Neuronal stem cell (in vitro differentiated cells): ENCODE data around the gene METRN.
A peak's percentile ranks its signal among the peaks of the same experiment; 100 is the strongest.

ENCODE experiments used
- DNase-seq: peaks from one replicate; pipeline ENCODE4 v3.0.0-alpha.2; 2013; ENCODE audit warnings: low spot score
- H2AFZ ChIP-seq: one replicate; pipeline ENCODE4 v1.6.1; 2013; ENCODE audit warnings: mild to moderate bottlenecking, low read length, inconsistent platforms
- H2AK5ac ChIP-seq: 2 replicates; pipeline ENCODE4 v1.6.1; 2013; ENCODE audit warnings: low read depth, mild to moderate bottlenecking, inconsistent platforms, low read length, moderate library complexity, mixed read lengths
- H2BK120ac ChIP-seq: 2 replicates; pipeline ENCODE4 v1.6.1; 2013; ENCODE audit warnings: low read depth, mild to moderate bottlenecking, inconsistent platforms, low read length, moderate library complexity, mixed read lengths
- H2BK12ac ChIP-seq: one replicate; pipeline ENCODE4 v1.6.1; 2013; ENCODE audit warnings: low read length, inconsistent platforms
- H2BK15ac ChIP-seq: 2 replicates; pipeline ENCODE4 v1.6.1; 2013; ENCODE audit warnings: mild to moderate bottlenecking, low read length, inconsistent platforms, mixed read lengths
- H2BK5ac ChIP-seq: one replicate; pipeline ENCODE4 v1.6.1; 2013; ENCODE audit warnings: inconsistent platforms, mild to moderate bottlenecking, low read length, moderate library complexity
- H3K14ac ChIP-seq: one replicate; pipeline ENCODE4 v1.6.1; 2013; ENCODE audit warnings: low read length, inconsistent platforms
- H3K18ac ChIP-seq: 2 replicates; pipeline ENCODE4 v1.6.1; 2013; ENCODE audit warnings: low read length, inconsistent platforms
- H3K23ac ChIP-seq: 2 replicates; pipeline ENCODE4 v1.6.1; 2013; ENCODE audit warnings: low read depth, mild to moderate bottlenecking, mixed read lengths, low read length, inconsistent platforms; ENCODE audit not compliant: poor library complexity
- H3K27ac ChIP-seq: replicated peaks from 3 replicates; pipeline ENCODE4 v1.5.1; 2013; ENCODE audit warnings: low read length, inconsistent platforms
- H3K27me3 ChIP-seq, 3 experiments: 2 replicates each; pipeline ENCODE4 v1.6.1; 2013; ENCODE audit warnings: low read length in 3 of 3, mild to moderate bottlenecking in 2 of 3, inconsistent platforms in 1 of 3, low read depth in 1 of 3, mixed read lengths in 1 of 3, moderate library complexity in 1 of 3; ENCODE audit not compliant: control insufficient read depth in 3 of 3, insufficient read depth in 3 of 3
- H3K36me3 ChIP-seq, 2 donors: replicated peaks in 1 of 2; 2 replicates each; pipeline ENCODE4 v1.6.1; 2013; ENCODE audit warnings: low read length in 2 of 2; ENCODE audit not compliant: control insufficient read depth in 2 of 2, insufficient read depth in 2 of 2
- H3K4ac ChIP-seq: 2 replicates; pipeline ENCODE4 v1.6.1; 2013; ENCODE audit warnings: inconsistent platforms, mild to moderate bottlenecking, low read length, moderate library complexity
- H3K4me1 ChIP-seq, 2 donors: 1 replicate in 1 of 2; 2 replicates in 1 of 2; pipeline ENCODE4 v1.6.1; 2013; ENCODE audit warnings: low read length in 2 of 2, low read depth in 1 of 2; ENCODE audit not compliant: control insufficient read depth in 2 of 2, insufficient read depth in 1 of 2
- H3K4me2 ChIP-seq: one replicate; pipeline ENCODE4 v1.6.1; 2013; ENCODE audit warnings: mild to moderate bottlenecking, low read length, inconsistent platforms; ENCODE audit not compliant: insufficient read depth, poor library complexity, severe bottlenecking
- H3K4me3 ChIP-seq, 2 donors: 2 replicates each; pipeline ENCODE4 v1.5.1; 2013; ENCODE audit warnings: low read length in 2 of 2, mild to moderate bottlenecking in 2 of 2, inconsistent platforms in 1 of 2, moderate library complexity in 1 of 2
- H3K79me1 ChIP-seq: one replicate; pipeline ENCODE4 v1.6.1; 2013; ENCODE audit warnings: low read depth, mild to moderate bottlenecking, inconsistent platforms, low read length, moderate library complexity
- H3K9ac ChIP-seq: one replicate; pipeline ENCODE4 v1.6.1; 2013; ENCODE audit warnings: mild to moderate bottlenecking, low read depth, low read length, inconsistent platforms; ENCODE audit not compliant: poor library complexity
- H3K9me3 ChIP-seq, 2 donors: replicated peaks in 1 of 2; 2 replicates each; pipeline versions ENCODE3 to v1.6.1; 2013; ENCODE audit warnings: low read length in 2 of 2, mild to moderate bottlenecking in 2 of 2, inconsistent platforms in 1 of 2, low read depth in 1 of 2, mixed read lengths in 1 of 2, moderate library complexity in 1 of 2; ENCODE audit not compliant: control insufficient read depth in 2 of 2, insufficient read depth in 1 of 2
- H4K8ac ChIP-seq: one replicate; pipeline ENCODE4 v1.6.1; 2013; ENCODE audit warnings: low read depth, mild to moderate bottlenecking, inconsistent platforms, low read length, moderate library complexity
- H4K91ac ChIP-seq: one replicate; pipeline ENCODE4 v1.6.1; 2013; ENCODE audit warnings: low read length, low read depth, mild to moderate bottlenecking, inconsistent platforms; ENCODE audit not compliant: poor library complexity
- WGBS, 2 donors: extraction: QIAGEN DNeasy Blood & Tissue Kit; methylation state at CpG; one replicate each; pipeline ENCODE4 v1.1.7; 2013; ENCODE audit warnings: missing lambda C conversion rate in 2 of 2, mixed read lengths in 1 of 2; ENCODE audit not compliant: insufficient read length in 2 of 2, insufficient replicate concordance in 1 of 2; ENCODE audit errors: extremely low coverage in 2 of 2; 5-methylcytosine and 5-hydroxymethylcytosine counted together

The METRN gene

GRCh38 chr16:725463-726187 lies 10.7 kb downstream of the METRN start:
- Histone ChIP-seq H3K79me1 (peaks cover 8% of the 10 kb centered on the region), H3K18ac (peak overlapping the region; percentile 4), H3K36me3 (peaks cover 2 to 7% of the 10 kb centered on the region in 2 donors), H2BK5ac (peak overlapping the region; percentile 29), H4K91ac (peak overlapping the region; percentile 53), H3K27ac (no peak overlapping the region), H4K8ac (peak overlapping the region; percentile 23), H3K4ac (peak overlapping the region; percentile 41), H2AFZ (no peak overlapping the region), H2AK5ac (peak overlapping the region; percentile 0), H3K4me3 (peak overlapping the region in 1 of 2 donors; percentile 28), H3K9me3 (no peaks in the 10 kb centered on the region), H3K27me3 (peaks cover 0 to 16% (median 0%) of the 10 kb centered on the region in 3 experiments), H2BK15ac (peak overlapping the region; percentile 1), H3K23ac (peak overlapping the region; percentile 25), H2BK120ac (no peak overlapping the region), H3K4me2 (no peak overlapping the region), H3K14ac (no peak overlapping the region), H3K9ac (no peak overlapping the region), H3K4me1 (peaks cover 14 to 15% of the 10 kb centered on the region in 2 donors), H2BK12ac (peak overlapping the region; percentile 58)
- DNase-seq: no peak
- no CpG with 5 or more reads among the region's 23 CpGs for WGBS, 2 donors

DNA sequence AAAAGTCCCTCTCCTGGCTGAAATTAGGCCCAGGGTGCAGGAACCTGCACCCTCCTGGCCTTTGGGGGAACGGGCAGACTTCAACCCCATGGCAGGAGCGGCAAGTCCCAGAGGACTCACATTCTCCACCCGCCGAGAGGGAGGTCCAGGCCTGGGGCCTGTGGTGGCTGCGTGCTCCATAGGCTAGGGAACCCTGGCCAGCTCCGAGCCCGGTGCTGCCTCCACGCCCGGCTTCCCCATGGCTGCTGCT lies 11.2 kb downstream of the METRN start:
- H3K9me3 ChIP-seq: no peaks in the 10 kb centered on the region
- H3K27ac ChIP-seq: peak overlapping the region; percentile 16
- peak overlapping the region; percentile 88 for H2AK5ac ChIP-seq
- peak overlapping the region; percentile 25 for H3K23ac ChIP-seq
- WGBS, 2 donors: no CpG with 5 or more reads among the region's 9 CpGs
- H3K4me2 ChIP-seq: no peak overlapping the region
- H3K36me3 ChIP-seq: peaks cover 4 to 7% of the 10 kb centered on the region in 2 donors
- no peak overlapping the region for H4K8ac ChIP-seq
- no peak for DNase-seq
- no peak overlapping the region for H2BK5ac ChIP-seq
- no peak overlapping the region for H2BK12ac ChIP-seq
- H3K18ac ChIP-seq: peak overlapping the region; percentile 97
- no peak overlapping the region for H4K91ac ChIP-seq
- peak overlapping the region; percentile 83 for H2BK120ac ChIP-seq
- H2AFZ ChIP-seq: no peak overlapping the region
- H3K27me3 ChIP-seq: peaks cover 0 to 16% (median 0%) of the 10 kb centered on the region in 3 experiments
- H3K4ac ChIP-seq: peak overlapping the region; percentile 57
- H3K4me3 ChIP-seq: no peak overlapping the region
- H3K4me1 ChIP-seq: peaks cover 14 to 15% of the 10 kb centered on the region in 2 donors
- H3K79me1 ChIP-seq: peaks cover 5% of the 10 kb centered on the region
- H3K14ac ChIP-seq: peak overlapping the region; percentile 58
- peak overlapping the region; percentile 79 for H3K9ac ChIP-seq
- peak overlapping the region; percentile 1 for H2BK15ac ChIP-seq

DNA sequence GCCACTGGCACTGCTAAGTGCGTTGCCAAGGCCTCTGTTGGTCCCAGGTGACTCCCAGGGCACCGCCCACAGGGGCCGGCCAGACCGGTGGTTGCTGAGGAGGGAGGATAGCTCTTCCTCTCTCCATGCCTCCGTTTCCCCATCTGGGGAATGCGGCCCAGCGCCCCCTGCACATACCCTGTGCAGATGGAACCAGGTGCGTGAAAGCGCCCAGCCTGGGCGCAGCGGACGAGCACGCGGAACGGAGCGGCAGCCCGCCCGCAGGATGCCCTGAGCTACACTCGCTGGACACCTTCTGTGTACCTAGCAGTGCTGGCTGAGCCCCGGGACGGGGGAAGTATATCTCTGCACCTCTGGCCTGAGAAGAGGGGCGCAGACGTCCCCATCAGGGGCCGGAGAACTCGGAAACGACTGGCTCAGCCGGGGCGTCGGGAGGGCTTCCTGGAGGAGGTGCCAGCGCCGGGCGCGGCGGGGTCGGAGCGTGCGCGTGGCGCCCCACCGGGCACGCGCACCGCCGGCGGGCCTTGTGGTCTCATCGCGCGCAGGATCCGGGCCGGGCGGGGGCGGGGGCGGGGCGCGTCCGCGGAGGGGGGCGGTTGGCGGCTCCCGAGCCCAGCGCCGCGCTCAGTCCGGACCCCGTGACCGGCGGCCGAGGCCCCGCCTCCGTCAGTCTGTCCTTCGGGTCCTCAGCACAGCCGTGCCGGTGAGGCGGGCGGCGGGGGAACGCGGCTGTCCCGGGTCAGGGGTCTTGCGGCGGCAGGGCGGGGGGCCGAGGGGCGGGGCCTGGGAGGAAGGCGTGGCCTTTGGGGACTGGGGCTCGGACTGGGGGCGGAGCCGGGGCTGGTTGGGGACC lies 11.7 kb downstream of the METRN start, which contains the start of the genes CCDC78 and HAGHL:
Gene CCDC78 (minus strand): TSS at position 6 of the 853 bp plus-strand sequence. CDS start 76 bp downstream, outside the sequence.
Gene HAGHL (plus strand): TSS at position 669 of the 853 bp plus-strand sequence. CDS start 404 bp downstream, outside the sequence.
- H3K9me3 ChIP-seq: no peaks in the 10 kb centered on the region
- H2AK5ac ChIP-seq: peak within 1 kb of the TSS; percentile 99
- H3K4me2 ChIP-seq: peak within 1 kb of the TSS; percentile 97
- peak within 1 kb of the TSS; percentile 16 for H3K27ac ChIP-seq
- peak within 1 kb of the TSS; percentile 45 to 81 for H3K4me3 ChIP-seq
- H3K4ac ChIP-seq: peak within 1 kb of the TSS; percentile 76
- DNase-seq: no peak
- peak within 1 kb of the TSS; percentile 82 for H2BK5ac ChIP-seq
- peak within 1 kb of the TSS; percentile 94 for H2BK15ac ChIP-seq
- H2AFZ ChIP-seq: peak within 1 kb of the TSS; percentile 82
- H3K79me1 ChIP-seq: peaks cover 8% of the 10 kb centered on the region
- peak within 1 kb of the TSS; percentile 95 for H2BK12ac ChIP-seq
- no CpG with 5 or more reads among the region's 88 CpGs for WGBS, 2 donors
- peak within 1 kb of the TSS; percentile 99 for H3K23ac ChIP-seq
- peaks cover 7 to 9% of the 10 kb centered on the region in 2 donors for H3K36me3 ChIP-seq
- H3K18ac ChIP-seq: peak within 1 kb of the TSS; percentile 97
- H3K14ac ChIP-seq: peak within 1 kb of the TSS; percentile 99
- peaks cover 12% of the 10 kb centered on the region in 2 donors for H3K4me1 ChIP-seq
- peak within 1 kb of the TSS; percentile 72 for H4K8ac ChIP-seq
- peaks cover 0 to 16% (median 0%) of the 10 kb centered on the region in 3 experiments for H3K27me3 ChIP-seq
- peak within 1 kb of the TSS; percentile 83 for H2BK120ac ChIP-seq
- peak within 1 kb of the TSS; percentile 95 for H3K9ac ChIP-seq
- peak within 1 kb of the TSS; percentile 53 for H4K91ac ChIP-seq
